GM23338 (cell line): Measurements from ENCODE around the gene TIGAR. TPM values are rescaled to one million over a fixed set of nuclear protein-coding genes. Genes with fewer than 3 reads are reported as not detected.
A peak's percentile ranks its signal among the peaks of the same experiment; 100 is the strongest.

Experiments used
- ATAC-seq: fragments of 200-7000 bp; cut with Tn5 transposase; 3 replicates; pipeline ENCODE4 v1.9.1; 2020
- DNase-seq: peaks from one replicate; pipeline ENCODE4 v3.0.0-alpha.2; 2015; ENCODE audit warnings: low spot score
- H2AFZ ChIP-seq: fragments of 200-600 bp; sonication (generic); 2 replicates; pipeline ENCODE4 v1.8.0; 2016; ENCODE audit warnings: antibody characterized with exemption, mild to moderate bottlenecking, moderate library complexity
- H3F3A ChIP-seq: fragments of 200-600 bp; sonication (generic); replicated peaks from 2 replicates; pipeline ENCODE4 v1.8.0; 2017; ENCODE audit warnings: antibody characterized with exemption, mixed run types, low read depth
- H3K27ac ChIP-seq: fragments of 200-600 bp; sonication (generic); 2 replicates; pipeline ENCODE4 v1.6.1; 2016; ENCODE audit warnings: low read depth
- H3K27me3 ChIP-seq: fragments of 200-600 bp; sonication (generic); 2 replicates; pipeline ENCODE4 v1.8.0; 2016; ENCODE audit warnings: mild to moderate bottlenecking, mixed run types, moderate library complexity; ENCODE audit not compliant: insufficient read depth
- H3K36me3 ChIP-seq: fragments of 200-600 bp; sonication (generic); 2 replicates; pipeline ENCODE4 v1.8.0; 2016; ENCODE audit warnings: mild to moderate bottlenecking; ENCODE audit not compliant: insufficient read depth
- H3K4me1 ChIP-seq: fragments of 200-600 bp; sonication (generic); 2 replicates; pipeline ENCODE4 v1.8.0; 2016; ENCODE audit warnings: mild to moderate bottlenecking, moderate library complexity; ENCODE audit not compliant: insufficient read depth
- H3K4me2 ChIP-seq: fragments of 200-600 bp; sonication (generic); 2 replicates; pipeline ENCODE4 v1.7.1; 2017; ENCODE audit warnings: mixed run types
- H3K4me3 ChIP-seq: fragments of 200-600 bp; sonication (generic); 2 replicates; pipeline ENCODE4 v1.6.1; 2016; ENCODE audit warnings: mixed run types
- H3K79me2 ChIP-seq: fragments of 200-600 bp; sonication (generic); replicated peaks from 2 replicates; pipeline ENCODE4 v1.8.0; 2017; ENCODE audit warnings: mild to moderate bottlenecking; ENCODE audit not compliant: insufficient read depth
- H3K9me2 ChIP-seq: fragments of 200-600 bp; sonication (generic); 2 replicates; pipeline ENCODE4 v1.8.0; 2017; ENCODE audit not compliant: insufficient read depth
- H4K20me1 ChIP-seq: fragments of 200-600 bp; sonication (generic); replicated peaks from 2 replicates; pipeline ENCODE4 v1.8.0; 2017; ENCODE audit warnings: mild to moderate bottlenecking; ENCODE audit not compliant: insufficient read depth
- H3K27ac Mint-ChIP-seq: 2 replicates; pipeline ENCODE4 v1.8.0; 2020; ENCODE audit warnings: inconsistent platforms, mild to moderate bottlenecking, moderate library complexity, mixed read lengths
- H3K27me3 Mint-ChIP-seq: 3 replicates; pipeline ENCODE4 v1.8.0; 2022; ENCODE audit warnings: low read depth, mild to moderate bottlenecking, moderate library complexity, mixed read lengths, inconsistent platforms; ENCODE audit not compliant: insufficient read depth, poor library complexity
- H3K36me3 Mint-ChIP-seq: 3 replicates; pipeline ENCODE4 v1.8.0; 2021; ENCODE audit warnings: low read depth, mild to moderate bottlenecking, inconsistent platforms, moderate library complexity, mixed read lengths
- H3K4me1 Mint-ChIP-seq: 3 replicates; pipeline ENCODE4 v1.8.0; 2020; ENCODE audit warnings: mild to moderate bottlenecking, inconsistent platforms, mixed read lengths
- H3K4me3 Mint-ChIP-seq: 3 replicates; pipeline ENCODE4 v1.8.0; 2021; ENCODE audit warnings: moderate library complexity, mild to moderate bottlenecking, inconsistent platforms, mixed read lengths
- H3K9me3 Mint-ChIP-seq: 3 replicates; pipeline ENCODE4 v1.8.0; 2020; ENCODE audit warnings: moderate library complexity, mild to moderate bottlenecking, inconsistent platforms, mixed read lengths
- CTCF ChIP-seq, 2 experiments: fragments of 200-600 bp in 1 of 2; sonication (generic) in 1 of 2; conservative IDR thresholded peaks; 2 replicates each; pipeline versions ENCODE4 v1.5.1 to v1.6.1; 2016 to 2017; ENCODE audit warnings: antibody characterized with exemption in 2 of 2, low read depth in 2 of 2, mild to moderate bottlenecking in 2 of 2, moderate library complexity in 1 of 2
- polyA plus RNA-seq: library from polyadenylated mRNA; unstranded; fragments of >200 nt; fragmentation: Nextera tagmentation; extraction: Ambion mirVana; gene quantifications from 2 replicates; pipeline ENCODE4 v1.2.1, GENCODE V29; 2016
- total RNA-seq: library from RNA; depleted of rRNA; stranded (reverse); fragments of >200 nt; shearing (Covaris generic); gene quantifications from 2 replicates; pipeline ENCODE4 v1.2.3, GENCODE V29; 2014
- TF ChIP-seq, protein P1 (sequence below): fragments of 250-450 bp; sonication (Bioruptor Pico); IDR thresholded peaks from 2 replicates; pipeline ENCODE4 v1.5.0; 2020; ENCODE audit warnings: mild to moderate bottlenecking, moderate library complexity

The TIGAR gene
- total and polyA plus RNA-seq, 2 experiments from 2014 or later: 10.4 to 13.3 TPM

DNA sequence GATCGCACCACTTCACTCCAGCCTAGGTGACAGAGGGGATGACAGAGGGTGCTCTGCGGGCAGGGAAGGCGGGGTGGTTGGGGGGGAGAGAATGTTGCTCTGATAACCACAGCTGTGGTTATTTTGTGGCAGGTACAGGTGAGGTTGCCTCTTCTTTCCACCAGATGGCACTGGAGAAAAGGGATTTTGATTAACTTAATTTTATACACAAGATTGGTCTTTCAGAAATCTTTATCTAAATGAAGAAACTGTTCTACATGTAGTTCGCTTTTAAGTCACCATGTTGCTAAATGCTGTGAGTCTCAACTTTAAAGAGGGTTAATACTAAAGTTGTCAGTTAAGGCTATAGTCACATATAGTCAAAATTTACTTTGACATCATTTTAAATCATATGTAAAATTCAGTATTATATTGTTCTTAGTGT is 32.8 kb downstream of the TIGAR start:
- Mint-ChIP-seq H3K4me3 (no peak overlapping the region), H3K9me3 (peaks cover 7% of the 10 kb centered on the region; the same call in 2 of the 3 replicates), H3K27me3 (peaks cover 6% of the 10 kb centered on the region), H3K4me1 (peaks cover 4% of the 10 kb centered on the region), H3K27ac (no peak overlapping the region), H3K36me3 (peaks cover 31% of the 10 kb centered on the region)
- Histone ChIP-seq H3K79me2 (no peaks in the 10 kb centered on the region), H3K4me1 (no peaks in the 10 kb centered on the region), H3K27me3 (no peaks in the 10 kb centered on the region), H3K4me2 (no peak overlapping the region), H3K4me3 (no peak overlapping the region), H3K27ac (no peak overlapping the region), H3K36me3 (peaks cover 35% of the 10 kb centered on the region), H3F3A (no peaks in the 10 kb centered on the region), H4K20me1 (no peaks in the 10 kb centered on the region; the same call in 1 of the 2 replicates), H2AFZ (no peak overlapping the region), H3K9me2 (no peaks in the 10 kb centered on the region)
- DNase-seq: peak; percentile 68
- TF ChIP-seq CTCF (conservative IDR thresholded peaks at IDR 0.05; ENCODE audit: low read depth in 2 of 2): peak; percentile 61 to 66
- TF ChIP-seq, protein P1, sequence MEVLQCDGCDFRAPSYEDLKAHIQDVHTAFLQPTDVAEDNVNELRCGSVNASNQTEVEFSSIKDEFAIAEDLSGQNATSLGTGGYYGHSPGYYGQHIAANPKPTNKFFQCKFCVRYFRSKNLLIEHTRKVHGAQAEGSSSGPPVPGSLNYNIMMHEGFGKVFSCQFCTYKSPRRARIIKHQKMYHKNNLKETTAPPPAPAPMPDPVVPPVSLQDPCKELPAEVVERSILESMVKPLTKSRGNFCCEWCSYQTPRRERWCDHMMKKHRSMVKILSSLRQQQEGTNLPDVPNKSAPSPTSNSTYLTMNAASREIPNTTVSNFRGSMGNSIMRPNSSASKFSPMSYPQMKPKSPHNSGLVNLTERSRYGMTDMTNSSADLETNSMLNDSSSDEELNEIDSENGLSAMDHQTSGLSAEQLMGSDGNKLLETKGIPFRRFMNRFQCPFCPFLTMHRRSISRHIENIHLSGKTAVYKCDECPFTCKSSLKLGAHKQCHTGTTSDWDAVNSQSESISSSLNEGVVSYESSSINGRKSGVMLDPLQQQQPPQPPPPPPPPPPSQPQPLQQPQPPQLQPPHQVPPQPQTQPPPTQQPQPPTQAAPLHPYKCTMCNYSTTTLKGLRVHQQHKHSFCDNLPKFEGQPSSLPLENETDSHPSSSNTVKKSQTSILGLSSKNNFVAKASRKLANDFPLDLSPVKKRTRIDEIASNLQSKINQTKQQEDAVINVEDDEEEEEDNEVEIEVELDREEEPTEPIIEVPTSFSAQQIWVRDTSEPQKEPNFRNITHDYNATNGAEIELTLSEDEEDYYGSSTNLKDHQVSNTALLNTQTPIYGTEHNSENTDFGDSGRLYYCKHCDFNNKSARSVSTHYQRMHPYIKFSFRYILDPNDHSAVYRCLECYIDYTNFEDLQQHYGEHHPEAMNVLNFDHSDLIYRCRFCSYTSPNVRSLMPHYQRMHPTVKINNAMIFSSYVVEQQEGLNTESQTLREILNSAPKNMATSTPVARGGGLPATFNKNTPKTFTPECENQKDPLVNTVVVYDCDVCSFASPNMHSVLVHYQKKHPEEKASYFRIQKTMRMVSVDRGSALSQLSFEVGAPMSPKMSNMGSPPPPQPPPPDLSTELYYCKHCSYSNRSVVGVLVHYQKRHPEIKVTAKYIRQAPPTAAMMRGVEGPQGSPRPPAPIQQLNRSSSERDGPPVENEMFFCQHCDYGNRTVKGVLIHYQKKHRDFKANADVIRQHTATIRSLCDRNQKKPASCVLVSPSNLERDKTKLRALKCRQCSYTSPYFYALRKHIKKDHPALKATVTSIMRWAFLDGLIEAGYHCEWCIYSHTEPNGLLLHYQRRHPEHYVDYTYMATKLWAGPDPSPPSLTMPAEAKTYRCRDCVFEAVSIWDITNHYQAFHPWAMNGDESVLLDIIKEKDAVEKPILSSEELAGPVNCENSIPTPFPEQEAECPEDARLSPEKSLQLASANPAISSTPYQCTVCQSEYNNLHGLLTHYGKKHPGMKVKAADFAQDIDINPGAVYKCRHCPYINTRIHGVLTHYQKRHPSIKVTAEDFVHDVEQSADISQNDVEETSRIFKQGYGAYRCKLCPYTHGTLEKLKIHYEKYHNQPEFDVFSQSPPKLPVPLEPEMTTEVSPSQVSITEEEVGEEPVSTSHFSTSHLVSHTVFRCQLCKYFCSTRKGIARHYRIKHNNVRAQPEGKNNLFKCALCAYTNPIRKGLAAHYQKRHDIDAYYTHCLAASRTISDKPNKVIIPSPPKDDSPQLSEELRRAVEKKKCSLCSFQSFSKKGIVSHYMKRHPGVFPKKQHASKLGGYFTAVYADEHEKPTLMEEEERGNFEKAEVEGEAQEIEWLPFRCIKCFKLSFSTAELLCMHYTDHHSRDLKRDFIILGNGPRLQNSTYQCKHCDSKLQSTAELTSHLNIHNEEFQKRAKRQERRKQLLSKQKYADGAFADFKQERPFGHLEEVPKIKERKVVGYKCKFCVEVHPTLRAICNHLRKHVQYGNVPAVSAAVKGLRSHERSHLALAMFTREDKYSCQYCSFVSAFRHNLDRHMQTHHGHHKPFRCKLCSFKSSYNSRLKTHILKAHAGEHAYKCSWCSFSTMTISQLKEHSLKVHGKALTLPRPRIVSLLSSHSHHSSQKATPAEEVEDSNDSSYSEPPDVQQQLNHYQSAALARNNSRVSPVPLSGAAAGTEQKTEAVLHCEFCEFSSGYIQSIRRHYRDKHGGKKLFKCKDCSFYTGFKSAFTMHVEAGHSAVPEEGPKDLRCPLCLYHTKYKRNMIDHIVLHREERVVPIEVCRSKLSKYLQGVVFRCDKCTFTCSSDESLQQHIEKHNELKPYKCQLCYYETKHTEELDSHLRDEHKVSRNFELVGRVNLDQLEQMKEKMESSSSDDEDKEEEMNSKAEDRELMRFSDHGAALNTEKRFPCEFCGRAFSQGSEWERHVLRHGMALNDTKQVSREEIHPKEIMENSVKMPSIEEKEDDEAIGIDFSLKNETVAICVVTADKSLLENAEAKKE (CRISPR knock-in tag): no peak
- peak; percentile 79 for ATAC-seq
